Hematopoietic multipotent progenitor cell treated with erythropoietin and hydrocortisone succinate and interleukin-3 and kit ligand, for 4 days (in vitro differentiated cells): ENCODE data around the gene TRPM1.
"Not testable (repeated sequence)": the region's sequence is repeated elsewhere in the genome, so short reads cannot be mapped to it uniquely, and the experiment has no call there.

Source experiments
- DNase-seq: peaks from one replicate; pipeline ENCODE4 v3.0.0-alpha.2; 2015

Gene TRPM1

GRCh38 chr15:31116423-31117030, 15.0 kb upstream of the TRPM1 start:
- DNase-seq: no peak

GRCh38 chr15:31111091-31111647, 9.6 kb upstream of the TRPM1 start:
- DNase-seq: no peak

GRCh38 chr15:31108836-31109235, 7.3 kb upstream of the TRPM1 start:
- DNase-seq: no peak

- DNase-seq: peak; percentile 55
Observed at GRCh38 chr15:31106495-31107300, 5.2 kb upstream of the TRPM1 start.

GRCh38 chr15:31104003-31104402, 2.5 kb upstream of the TRPM1 start:
- DNase-seq: no peak

- DNase-seq: no peak
Observed at GRCh38 chr15:31102374-31103342, 1.1 kb upstream of the TRPM1 start.

GRCh38 chr15:31102039-31102321, 455 bp upstream of the TRPM1 start:
- no peak for DNase-seq

GRCh38 chr15:31100738-31101137, 787 bp downstream of the TRPM1 start:
- DNase-seq: no peak

GRCh38 chr15:31098953-31099740, 2.4 kb downstream of the TRPM1 start:
- DNase-seq: peak; percentile 21

GRCh38 chr15:31098491-31098917, 3.0 kb downstream of the TRPM1 start:
- no peak for DNase-seq

- no peak for DNase-seq
Observed at GRCh38 chr15:31096563-31096962, 5.0 kb downstream of the TRPM1 start.

GRCh38 chr15:31091481-31091880, 10.0 kb downstream of the TRPM1 start:
- DNase-seq: no peak

- DNase-seq: no peak
Observed at GRCh38 chr15:31090766-31091165, 10.8 kb downstream of the TRPM1 start.

- no peak for DNase-seq
Observed at GRCh38 chr15:31089368-31090047, 12.0 kb downstream of the TRPM1 start.

GRCh38 chr15:31088672-31089367, 12.7 kb downstream of the TRPM1 start:
- DNase-seq: no peak

GRCh38 chr15:31088041-31088440, 13.5 kb downstream of the TRPM1 start:
- DNase-seq: not testable (repeated sequence)

GRCh38 chr15:31086344-31086743, 15.2 kb downstream of the TRPM1 start:
- DNase-seq: no peak

- DNase-seq: no peak
Observed at GRCh38 chr15:31085359-31085758, 16.2 kb downstream of the TRPM1 start.

GRCh38 chr15:31084176-31084575, 17.3 kb downstream of the TRPM1 start:
- no peak for DNase-seq

- peak; percentile 51 for DNase-seq
Observed at GRCh38 chr15:31083370-31083780, 18.1 kb downstream of the TRPM1 start.

GRCh38 chr15:31082771-31083369, 18.7 kb downstream of the TRPM1 start:
- no peak for DNase-seq
